Neural progenitor cell (in vitro differentiated cells): ENCODE results near the gene CHST12. TPM values are rescaled to one million over a fixed set of nuclear protein-coding genes. Genes with fewer than 3 reads are reported as not detected.

Experiments used
- DNase-seq: peaks from one replicate; pipeline ENCODE4 v3.0.0-alpha.2; 2016; ENCODE audit warnings: low spot score
- H2AFZ ChIP-seq: fragments of 200-600 bp; sonication (generic); replicated peaks from 2 replicates; pipeline ENCODE4 v1.6.1; 2016; ENCODE audit warnings: antibody characterized with exemption
- H3F3A ChIP-seq: fragments of 200-600 bp; sonication (generic); 2 replicates; pipeline ENCODE4 v1.6.1; 2016; ENCODE audit warnings: antibody characterized with exemption, low read depth
- H3K27ac ChIP-seq: fragments of 200-600 bp; sonication (generic); 2 replicates; pipeline ENCODE4 v1.5.1; 2016; ENCODE audit warnings: mild to moderate bottlenecking
- H3K27me3 ChIP-seq: fragments of 200-600 bp; sonication (generic); 2 replicates; pipeline ENCODE4 v1.6.1; 2016; ENCODE audit warnings: mild to moderate bottlenecking, moderate library complexity
- H3K36me3 ChIP-seq: fragments of 200-600 bp; sonication (generic); 2 replicates; pipeline ENCODE4 v1.5.1; 2016
- H3K4me1 ChIP-seq: fragments of 200-600 bp; sonication (generic); 2 replicates; pipeline ENCODE4 v1.6.1; 2016; ENCODE audit warnings: mixed run types
- H3K4me2 ChIP-seq: fragments of 200-600 bp; sonication (generic); 2 replicates; pipeline ENCODE4 v1.6.1; 2016
- H3K4me3 ChIP-seq: fragments of 200-600 bp; sonication (generic); 2 replicates; pipeline ENCODE4 v1.5.1; 2016
- H3K79me2 ChIP-seq: fragments of 200-600 bp; sonication (generic); 2 replicates; pipeline ENCODE4 v1.6.1; 2016; ENCODE audit warnings: low read depth
- H3K9ac ChIP-seq: fragments of 200-600 bp; sonication (generic); 2 replicates; pipeline ENCODE4 v1.6.1; 2016
- H3K9me3 ChIP-seq: fragments of 200-600 bp; sonication (generic); 2 replicates; pipeline ENCODE4 v1.5.1; 2016; ENCODE audit warnings: low read depth
- H4K20me1 ChIP-seq: fragments of 200-600 bp; sonication (generic); 2 replicates; pipeline ENCODE4 v1.6.1; 2016; ENCODE audit warnings: low read depth
- H3K27ac Mint-ChIP-seq: 3 replicates; pipeline ENCODE4 v1.8.0; 2021; ENCODE audit warnings: mixed read lengths
- H3K27me3 Mint-ChIP-seq: 2 replicates; pipeline ENCODE4 v1.8.0; 2022; ENCODE audit warnings: low read depth, mild to moderate bottlenecking, inconsistent platforms, moderate library complexity, mixed read lengths; ENCODE audit not compliant: insufficient read depth
- H3K36me3 Mint-ChIP-seq: 3 replicates; pipeline ENCODE4 v1.8.0; 2021; ENCODE audit warnings: mixed read lengths
- H3K4me1 Mint-ChIP-seq: 3 replicates; pipeline ENCODE4 v1.8.0; 2021; ENCODE audit warnings: mixed read lengths
- H3K4me3 Mint-ChIP-seq: 3 replicates; pipeline ENCODE4 v1.8.0; 2021; ENCODE audit warnings: mild to moderate bottlenecking, moderate library complexity, mixed read lengths
- H3K9me3 Mint-ChIP-seq: 3 replicates; pipeline ENCODE4 v1.8.0; 2020; ENCODE audit warnings: mixed read lengths
- EZH2 ChIP-seq: fragments of 200-600 bp; sonication (generic); IDR thresholded peaks from 2 replicates; pipeline ENCODE4 v1.6.1; 2017; ENCODE audit warnings: antibody characterized with exemption, mild to moderate bottlenecking, moderate library complexity
- EZH2phosphoT487 ChIP-seq: fragments of 200-600 bp; sonication (generic); IDR thresholded peaks from 2 replicates; pipeline ENCODE4 v1.6.1; 2017; ENCODE audit warnings: antibody characterized with exemption
- total RNA-seq: library from RNA; depleted of rRNA; stranded (reverse); fragments of >200 nt; gene quantifications from 2 replicates; pipeline ENCODE4 v1.2.3, GENCODE V29; 2015; ENCODE audit warnings: low replicate concordance
- TF ChIP-seq, protein P1 (sequence below): fragments of 200-600 bp; sonication (generic); IDR thresholded peaks from 2 replicates; pipeline ENCODE4 v1.5.1; 2017; ENCODE audit warnings: antibody characterized with exemption, mild to moderate bottlenecking

CHST12 gene
- total RNA-seq, 1 donor from 2014 or later = 0.43 TPM

DNA sequence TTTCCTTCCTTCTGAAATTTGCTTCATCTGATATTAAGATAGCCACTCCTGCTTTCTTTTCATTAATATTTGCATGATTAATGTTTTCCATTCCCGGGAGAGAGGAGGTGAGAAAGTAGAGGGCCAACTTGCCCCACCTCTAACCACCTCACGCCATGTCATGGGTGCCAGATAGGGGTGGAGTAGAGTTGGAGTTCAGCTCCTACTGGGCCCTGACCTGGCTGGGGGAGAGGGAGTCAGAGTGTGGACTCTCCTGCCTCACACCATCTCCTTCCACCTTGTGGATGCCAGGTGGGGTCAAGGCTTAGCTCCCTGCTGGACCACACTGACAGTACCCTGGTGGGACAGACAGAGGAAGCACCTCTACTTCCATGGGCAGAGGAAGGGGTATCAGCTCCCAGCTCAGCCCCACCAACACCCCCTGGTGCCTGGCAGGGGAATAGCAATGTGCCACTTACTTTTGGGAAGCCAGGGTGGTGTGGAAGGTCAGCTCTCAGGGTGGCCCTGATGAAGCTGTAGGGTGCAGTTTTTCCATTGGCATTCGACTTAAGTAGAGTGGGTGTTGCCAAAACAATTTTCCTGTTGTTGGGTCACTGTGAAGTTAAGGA lies 28.0 kb downstream of the CHST12 start:
- no peaks in the 10 kb centered on the region for H3F3A ChIP-seq
- Mint-ChIP-seq H3K4me3 (no peak overlapping the region), H3K9me3 (peaks cover 10% of the 10 kb centered on the region), H3K27me3 (peaks cover 2% of the 10 kb centered on the region), H3K27ac (no peak overlapping the region), H3K4me1 (peaks cover 2% of the 10 kb centered on the region), H3K36me3 (peaks cover 35% of the 10 kb centered on the region)
- H3K36me3 ChIP-seq = no peaks in the 10 kb centered on the region
- no peak overlapping the region for H3K4me2 ChIP-seq
- no peak overlapping the region for H3K4me3 ChIP-seq
- peak; percentile 42 for DNase-seq
- no peaks in the 10 kb centered on the region for H3K27me3 ChIP-seq
- no peaks in the 10 kb centered on the region for H3K4me1 ChIP-seq
- H3K79me2 ChIP-seq = no peaks in the 10 kb centered on the region
- H3K9me3 ChIP-seq = no peaks in the 10 kb centered on the region
- H3K9ac ChIP-seq = no peak overlapping the region
- H4K20me1 ChIP-seq = no peaks in the 10 kb centered on the region
- H3K27ac ChIP-seq = no peak overlapping the region
- no peak overlapping the region for H2AFZ ChIP-seq
- TF ChIP-seq, protein P1, sequence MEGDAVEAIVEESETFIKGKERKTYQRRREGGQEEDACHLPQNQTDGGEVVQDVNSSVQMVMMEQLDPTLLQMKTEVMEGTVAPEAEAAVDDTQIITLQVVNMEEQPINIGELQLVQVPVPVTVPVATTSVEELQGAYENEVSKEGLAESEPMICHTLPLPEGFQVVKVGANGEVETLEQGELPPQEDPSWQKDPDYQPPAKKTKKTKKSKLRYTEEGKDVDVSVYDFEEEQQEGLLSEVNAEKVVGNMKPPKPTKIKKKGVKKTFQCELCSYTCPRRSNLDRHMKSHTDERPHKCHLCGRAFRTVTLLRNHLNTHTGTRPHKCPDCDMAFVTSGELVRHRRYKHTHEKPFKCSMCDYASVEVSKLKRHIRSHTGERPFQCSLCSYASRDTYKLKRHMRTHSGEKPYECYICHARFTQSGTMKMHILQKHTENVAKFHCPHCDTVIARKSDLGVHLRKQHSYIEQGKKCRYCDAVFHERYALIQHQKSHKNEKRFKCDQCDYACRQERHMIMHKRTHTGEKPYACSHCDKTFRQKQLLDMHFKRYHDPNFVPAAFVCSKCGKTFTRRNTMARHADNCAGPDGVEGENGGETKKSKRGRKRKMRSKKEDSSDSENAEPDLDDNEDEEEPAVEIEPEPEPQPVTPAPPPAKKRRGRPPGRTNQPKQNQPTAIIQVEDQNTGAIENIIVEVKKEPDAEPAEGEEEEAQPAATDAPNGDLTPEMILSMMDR = peak; percentile 65
- no peak for TF ChIP-seq EZH2phosphoT487

DNA sequence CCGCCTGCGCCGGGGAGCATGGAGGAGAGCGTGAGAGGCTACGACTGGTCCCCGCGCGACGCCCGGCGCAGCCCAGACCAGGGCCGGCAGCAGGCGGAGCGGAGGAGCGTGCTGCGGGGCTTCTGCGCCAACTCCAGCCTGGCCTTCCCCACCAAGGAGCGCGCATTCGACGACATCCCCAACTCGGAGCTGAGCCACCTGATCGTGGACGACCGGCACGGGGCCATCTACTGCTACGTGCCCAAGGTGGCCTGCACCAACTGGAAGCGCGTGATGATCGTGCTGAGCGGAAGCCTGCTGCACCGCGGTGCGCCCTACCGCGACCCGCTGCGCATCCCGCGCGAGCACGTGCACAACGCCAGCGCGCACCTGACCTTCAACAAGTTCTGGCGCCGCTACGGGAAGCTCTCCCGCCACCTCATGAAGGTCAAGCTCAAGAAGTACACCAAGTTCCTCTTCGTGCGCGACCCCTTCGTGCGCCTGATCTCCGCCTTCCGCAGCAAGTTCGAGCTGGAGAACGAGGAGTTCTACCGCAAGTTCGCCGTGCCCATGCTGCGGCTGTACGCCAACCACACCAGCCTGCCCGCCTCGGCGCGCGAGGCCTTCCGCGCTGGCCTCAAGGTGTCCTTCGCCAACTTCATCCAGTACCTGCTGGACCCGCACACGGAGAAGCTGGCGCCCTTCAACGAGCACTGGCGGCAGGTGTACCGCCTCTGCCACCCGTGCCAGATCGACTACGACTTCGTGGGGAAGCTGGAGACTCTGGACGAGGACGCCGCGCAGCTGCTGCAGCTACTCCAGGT lies 29.7 kb downstream of the CHST12 start:
- no peaks in the 10 kb centered on the region for H3K4me1 ChIP-seq
- H2AFZ ChIP-seq = no peak overlapping the region
- H3K4me3 Mint-ChIP-seq = no peak overlapping the region
- H3K4me2 ChIP-seq = no peak overlapping the region
- no peak overlapping the region for H3K9ac ChIP-seq
- no peak for TF ChIP-seq EZH2phosphoT487
- TF ChIP-seq, protein P1 = no peak
- no peak for TF ChIP-seq EZH2
- no peaks in the 10 kb centered on the region for H3F3A ChIP-seq
- H3K27ac ChIP-seq = no peak overlapping the region
- no peaks in the 10 kb centered on the region for H3K36me3 ChIP-seq
- no peak overlapping the region for H3K27ac Mint-ChIP-seq
- no peak overlapping the region for H3K4me3 ChIP-seq
- H3K27me3 Mint-ChIP-seq = peaks cover 2% of the 10 kb centered on the region
- H3K9me3 ChIP-seq = no peaks in the 10 kb centered on the region
- H3K79me2 ChIP-seq = no peaks in the 10 kb centered on the region
- no peaks in the 10 kb centered on the region for H3K27me3 ChIP-seq
- H3K9me3 Mint-ChIP-seq = peaks cover 10% of the 10 kb centered on the region
- H3K4me1 Mint-ChIP-seq = peaks cover 2% of the 10 kb centered on the region
- peaks cover 37% of the 10 kb centered on the region for H3K36me3 Mint-ChIP-seq
- H4K20me1 ChIP-seq = no peaks in the 10 kb centered on the region
- DNase-seq = no peak

DNA sequence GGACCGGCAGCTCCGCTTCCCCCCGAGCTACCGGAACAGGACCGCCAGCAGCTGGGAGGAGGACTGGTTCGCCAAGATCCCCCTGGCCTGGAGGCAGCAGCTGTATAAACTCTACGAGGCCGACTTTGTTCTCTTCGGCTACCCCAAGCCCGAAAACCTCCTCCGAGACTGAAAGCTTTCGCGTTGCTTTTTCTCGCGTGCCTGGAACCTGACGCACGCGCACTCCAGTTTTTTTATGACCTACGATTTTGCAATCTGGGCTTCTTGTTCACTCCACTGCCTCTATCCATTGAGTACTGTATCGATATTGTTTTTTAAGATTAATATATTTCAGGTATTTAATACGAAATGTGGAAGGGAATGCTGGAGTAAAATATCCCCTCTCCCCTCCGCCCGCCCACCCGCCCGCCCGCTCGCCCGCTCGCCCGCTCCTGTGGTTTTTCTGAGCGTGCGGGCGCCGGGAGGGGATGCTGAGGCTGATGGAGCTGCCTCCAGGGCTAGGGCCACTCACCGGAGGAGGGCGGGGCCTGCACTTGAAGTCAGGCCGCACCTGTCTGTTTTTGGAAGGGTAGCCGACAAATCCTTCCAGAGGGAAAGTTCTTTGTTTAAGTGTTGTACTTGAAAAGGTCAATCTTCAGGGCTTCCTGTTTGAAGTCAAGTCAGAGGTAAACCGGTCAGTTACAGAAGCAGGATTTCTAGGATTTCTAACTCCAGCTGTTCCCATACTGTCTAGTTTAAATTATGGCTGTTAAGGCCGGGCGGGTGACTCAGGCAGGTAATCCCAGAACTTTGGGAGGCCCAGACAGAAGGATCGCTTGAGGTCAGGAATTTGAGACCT lies 30.5 kb downstream of the CHST12 start:
- no peak overlapping the region for H2AFZ ChIP-seq
- no peak overlapping the region for H3K27ac Mint-ChIP-seq
- peaks cover 2% of the 10 kb centered on the region for H3K27me3 Mint-ChIP-seq
- H3K36me3 ChIP-seq = no peaks in the 10 kb centered on the region
- H3K4me1 ChIP-seq = no peaks in the 10 kb centered on the region
- no peak overlapping the region for H3K9ac ChIP-seq
- peaks cover 2% of the 10 kb centered on the region for H3K4me1 Mint-ChIP-seq
- peaks cover 37% of the 10 kb centered on the region for H3K36me3 Mint-ChIP-seq
- no peak overlapping the region for H3K4me3 Mint-ChIP-seq
- H3K79me2 ChIP-seq = no peaks in the 10 kb centered on the region
- no peaks in the 10 kb centered on the region for H3K9me3 ChIP-seq
- H3K27ac ChIP-seq = no peak overlapping the region
- no peak overlapping the region for H3K4me2 ChIP-seq
- no peak overlapping the region for H3K4me3 ChIP-seq
- H4K20me1 ChIP-seq = no peaks in the 10 kb centered on the region
- no peaks in the 10 kb centered on the region for H3K27me3 ChIP-seq
- H3K9me3 Mint-ChIP-seq = peaks cover 10% of the 10 kb centered on the region
- TF ChIP-seq, protein P1 = no peak
- no peak for TF ChIP-seq EZH2
- no peaks in the 10 kb centered on the region for H3F3A ChIP-seq
- no peak for DNase-seq
